AG08396 (cell line): ENCODE data around the gene ERCC3.
A peak's percentile ranks its signal among the peaks of the same experiment; 100 is the strongest.
"Not testable (repeated sequence)": the region's sequence is repeated elsewhere in the genome, so short reads cannot be mapped to it uniquely, and the experiment has no call there.

Experiments
- DNase-seq: peaks from one replicate; pipeline ENCODE4 v3.0.0; 2012; ENCODE audit warnings: low spot score, mixed read lengths

ERCC3 gene

DNA sequence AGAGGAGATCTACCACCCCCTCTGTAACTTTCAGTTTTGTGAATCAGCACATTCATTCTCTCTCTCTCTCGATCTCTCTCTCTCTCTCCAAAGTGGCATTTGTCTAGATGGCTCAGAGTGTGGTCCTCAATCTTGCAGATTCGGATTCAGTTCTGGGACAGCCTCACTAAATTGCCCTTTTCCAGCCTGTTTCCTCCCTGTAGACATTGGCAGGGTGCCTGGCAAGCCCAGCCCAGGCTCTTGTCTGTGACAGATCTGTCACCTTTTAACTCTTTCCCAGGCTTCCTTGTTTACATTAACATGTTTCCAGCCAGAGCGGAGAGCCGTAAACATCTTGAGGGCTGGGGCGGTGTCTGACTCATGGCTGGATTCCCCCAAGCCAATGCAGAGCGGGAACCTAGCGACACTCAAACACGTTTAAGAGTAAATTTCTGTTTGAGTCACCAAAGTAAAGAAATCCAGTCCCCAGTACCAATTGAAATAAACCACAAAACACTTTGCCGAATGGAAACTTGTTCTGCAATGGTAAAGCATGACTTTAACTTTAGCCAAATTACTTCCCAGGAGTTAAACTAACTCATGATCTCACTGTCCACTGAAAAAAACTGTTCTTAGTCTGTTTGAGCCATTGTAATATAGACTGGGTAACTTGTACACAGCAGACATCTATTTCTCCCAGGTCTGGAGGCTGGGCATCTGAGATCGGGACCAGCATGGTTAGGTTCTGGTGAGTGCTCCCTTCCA, 67.3 kb downstream of the ERCC3 start:
- peak; percentile 79 for DNase-seq

DNA sequence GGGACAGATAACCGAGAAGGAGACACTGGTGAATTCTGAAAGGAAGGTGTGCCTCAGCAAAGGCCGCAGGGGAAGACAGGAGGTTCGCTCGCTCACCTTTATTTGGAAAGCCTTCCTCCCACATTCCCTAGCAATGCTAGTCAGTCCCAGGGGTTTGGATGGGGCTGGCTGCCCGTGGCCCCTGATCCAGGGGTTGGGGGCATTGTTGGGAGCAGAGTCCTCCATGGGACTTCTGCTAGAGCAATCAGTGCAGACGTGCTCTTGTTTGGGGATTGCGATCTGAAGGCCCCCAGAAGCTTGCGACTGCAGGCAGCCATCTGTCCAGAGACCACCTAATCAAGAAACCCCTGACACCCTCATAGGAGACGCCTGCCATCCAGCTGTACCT, 67.8 kb downstream of the ERCC3 start:
- no peak for DNase-seq

DNA sequence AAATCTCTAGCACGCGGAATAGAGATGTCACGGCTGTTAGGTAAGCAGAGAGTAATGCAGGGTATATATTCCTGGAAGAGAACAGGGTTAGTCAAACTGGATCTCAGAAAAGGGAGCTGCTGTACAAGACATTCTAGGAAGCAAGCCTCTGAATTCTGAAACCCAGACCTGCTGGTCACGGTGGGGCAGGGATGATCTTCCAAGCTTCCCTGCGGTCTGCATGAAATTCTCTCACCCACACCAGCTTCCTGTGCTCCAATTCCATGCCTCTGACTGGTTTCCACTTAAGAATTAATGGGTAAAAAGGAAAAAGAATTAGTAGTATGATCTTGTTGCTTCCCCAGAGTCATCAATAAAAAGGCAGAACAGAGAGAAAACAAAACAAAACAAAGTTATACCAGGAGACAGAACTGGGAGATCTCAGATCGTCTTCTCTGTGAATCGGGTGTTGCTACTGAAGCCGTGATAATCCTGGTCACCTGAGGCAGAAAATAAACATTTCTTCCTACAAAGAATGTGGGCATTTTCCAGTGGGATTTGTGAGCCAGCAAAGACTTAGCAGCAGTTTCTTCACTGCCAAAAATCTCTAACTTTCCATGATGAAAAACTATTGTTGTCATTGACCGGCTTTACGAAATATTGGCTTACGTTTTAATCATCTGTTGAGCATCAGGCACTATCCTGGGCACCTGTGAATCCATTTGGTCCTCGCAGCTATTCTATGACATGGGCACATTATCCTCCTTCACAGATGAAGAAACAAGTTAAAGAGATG, 68.6 kb downstream of the ERCC3 start:
- peak; percentile 50 for DNase-seq

DNA sequence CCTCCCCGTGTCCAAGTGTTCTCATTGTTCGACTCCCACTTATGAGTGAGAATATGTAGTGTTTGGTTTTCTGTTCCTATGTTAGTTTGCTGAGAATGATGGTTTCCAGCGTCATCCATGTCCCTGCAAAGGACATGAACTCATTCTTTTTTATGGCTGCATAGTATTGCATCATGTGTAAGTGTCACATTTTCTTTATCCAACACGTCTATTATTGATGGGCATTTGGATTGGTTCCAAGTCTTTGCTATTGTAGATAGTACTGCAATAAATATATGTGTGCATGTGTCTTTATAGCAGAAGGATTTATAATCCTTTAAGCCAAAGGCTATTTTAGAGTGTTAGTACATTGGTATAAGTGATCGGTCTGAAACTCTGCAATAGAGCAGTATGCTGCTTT, 69.8 kb downstream of the ERCC3 start:
- DNase-seq = not testable (repeated sequence)

DNA sequence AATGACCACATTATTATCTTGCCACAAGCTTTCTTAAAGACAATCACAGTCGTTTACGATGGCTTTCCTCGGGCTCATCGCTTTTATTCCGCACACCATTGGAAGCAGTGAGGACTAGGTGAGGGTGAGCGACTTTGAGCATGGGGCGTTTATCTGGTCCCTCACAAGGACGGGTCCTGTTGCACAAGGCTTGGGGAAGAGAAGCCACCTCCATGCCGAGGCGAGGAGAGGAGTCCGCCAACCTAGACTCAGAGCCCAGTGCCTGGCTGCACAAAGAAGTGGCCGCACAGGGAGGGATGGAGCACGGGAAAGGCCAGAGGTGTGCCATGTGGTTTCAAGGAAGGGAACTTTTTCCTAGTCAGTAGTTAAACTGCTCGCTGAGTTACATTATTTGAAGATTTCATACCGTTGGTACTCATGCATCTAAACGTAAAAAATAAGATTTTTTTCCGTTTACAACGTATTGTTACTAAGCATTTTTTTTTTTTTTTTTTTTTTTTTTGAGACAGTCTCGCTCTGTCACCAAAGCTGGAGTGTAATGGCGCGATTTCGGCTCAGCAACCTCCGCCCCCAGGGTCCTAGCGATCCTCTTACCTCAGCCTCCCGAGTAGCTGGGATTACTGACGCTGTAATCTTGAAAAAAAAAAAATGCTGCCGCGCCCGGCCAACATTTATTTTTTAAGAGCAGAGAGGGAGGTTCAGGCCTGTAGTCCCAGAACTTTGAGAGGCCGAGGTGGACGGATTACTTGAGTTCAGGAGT, 73.0 kb downstream of the ERCC3 start:
- peak; percentile 12 for DNase-seq

DNA sequence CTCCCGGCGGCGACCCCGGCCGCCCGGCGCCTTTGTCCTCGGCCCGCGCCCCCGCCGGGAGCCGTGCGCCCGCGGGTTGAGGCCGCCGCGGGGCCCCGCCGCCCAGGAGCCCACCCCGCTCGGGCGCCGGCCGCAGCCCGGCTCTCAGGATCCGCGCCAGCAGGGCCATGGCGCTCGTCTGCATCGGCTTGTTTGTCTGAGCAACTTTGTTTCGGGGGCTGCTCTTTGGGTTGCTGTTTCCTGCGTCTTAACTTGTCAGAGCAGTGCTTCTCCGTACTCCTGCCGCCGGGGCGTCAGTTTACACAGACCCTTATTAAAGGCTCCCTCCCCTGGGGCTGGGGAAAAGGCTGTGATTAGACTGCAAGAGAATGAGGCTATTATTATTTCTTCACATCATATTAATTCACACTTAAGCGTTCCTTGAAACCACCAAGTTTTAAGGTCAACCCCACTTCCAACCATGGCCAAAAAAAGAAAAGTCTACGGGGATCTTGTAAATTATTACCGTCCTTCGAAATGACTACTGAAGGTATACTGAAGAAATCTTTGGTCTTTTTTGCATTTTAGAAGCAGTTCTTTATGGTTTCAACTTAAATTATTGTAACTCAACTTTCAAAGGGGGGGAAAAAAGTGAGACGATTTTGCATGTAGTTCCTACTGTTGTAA, 73.7 kb downstream of the ERCC3 start, which contains the start of gene CYP27C1:
CYP27C1 (minus strand) TSS at position 198 of the 666 bp plus-strand sequence; CDS start at position 169, 29 bp downstream.
- DNase-seq = peak; percentile 20

DNA sequence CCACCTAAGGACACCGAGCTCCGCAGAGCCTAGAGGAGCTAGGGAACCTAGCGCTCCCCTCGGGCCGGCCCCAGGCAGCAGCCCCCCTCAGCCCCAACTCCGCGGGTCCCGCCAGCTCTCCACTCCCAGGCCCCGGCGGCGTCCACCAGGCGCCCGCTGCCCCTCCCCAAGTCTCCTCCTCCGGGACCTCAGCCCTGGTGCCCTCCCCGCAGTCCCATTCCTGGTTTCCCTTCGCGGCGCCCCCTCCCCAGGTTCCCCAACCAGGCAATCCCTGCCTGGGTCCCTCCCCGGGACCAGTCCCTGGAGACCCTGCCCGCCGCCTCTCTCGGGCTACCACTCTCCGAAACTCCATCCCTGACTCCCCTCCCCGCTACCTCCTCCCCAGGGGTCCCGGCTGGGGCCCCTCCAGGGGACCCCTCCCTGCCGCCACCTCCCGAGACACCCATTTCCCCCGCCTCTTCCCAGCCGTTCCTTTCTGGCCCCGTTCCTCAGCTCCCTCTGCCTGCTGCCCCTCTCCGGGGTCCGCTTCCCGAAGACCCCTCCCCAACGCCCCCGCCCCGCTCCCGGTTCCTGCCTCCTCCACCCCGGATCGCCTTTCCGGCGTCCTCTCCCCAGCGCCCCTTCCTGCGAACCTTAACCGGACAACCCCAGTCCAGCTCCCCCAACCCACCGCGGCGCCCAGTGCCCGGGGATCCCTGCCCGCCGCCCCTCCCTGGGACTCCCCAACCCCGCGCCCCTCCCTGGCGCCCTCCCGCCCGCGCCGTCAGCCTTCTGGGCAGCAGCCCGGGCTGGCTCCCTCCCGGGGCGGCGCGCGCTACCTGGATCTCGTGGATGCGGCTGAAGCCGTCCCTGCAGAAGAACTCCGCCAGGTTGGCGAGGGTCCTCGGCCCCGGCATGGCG, 74.5 kb downstream of the ERCC3 start:
- DNase-seq = peak; percentile 28

DNA sequence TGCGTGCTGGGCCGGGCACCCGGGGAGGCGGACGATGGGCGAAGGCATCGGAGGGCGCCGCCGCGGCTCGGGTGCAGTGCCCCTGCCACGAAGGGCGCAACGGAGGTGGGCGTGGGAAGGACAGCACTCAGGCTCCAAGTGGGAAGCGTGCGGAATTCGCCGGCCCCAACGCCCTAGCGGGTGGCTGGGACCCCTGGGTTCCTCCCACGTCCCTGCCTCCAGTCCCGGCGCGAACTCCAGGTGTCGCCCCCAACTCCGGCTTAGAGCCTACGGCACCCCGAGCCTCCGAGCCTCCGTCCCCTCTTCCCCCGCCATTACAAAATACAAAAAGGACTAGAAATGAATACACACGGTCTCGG, 75.2 kb downstream of the ERCC3 start:
- peak; percentile 16 for DNase-seq

DNA sequence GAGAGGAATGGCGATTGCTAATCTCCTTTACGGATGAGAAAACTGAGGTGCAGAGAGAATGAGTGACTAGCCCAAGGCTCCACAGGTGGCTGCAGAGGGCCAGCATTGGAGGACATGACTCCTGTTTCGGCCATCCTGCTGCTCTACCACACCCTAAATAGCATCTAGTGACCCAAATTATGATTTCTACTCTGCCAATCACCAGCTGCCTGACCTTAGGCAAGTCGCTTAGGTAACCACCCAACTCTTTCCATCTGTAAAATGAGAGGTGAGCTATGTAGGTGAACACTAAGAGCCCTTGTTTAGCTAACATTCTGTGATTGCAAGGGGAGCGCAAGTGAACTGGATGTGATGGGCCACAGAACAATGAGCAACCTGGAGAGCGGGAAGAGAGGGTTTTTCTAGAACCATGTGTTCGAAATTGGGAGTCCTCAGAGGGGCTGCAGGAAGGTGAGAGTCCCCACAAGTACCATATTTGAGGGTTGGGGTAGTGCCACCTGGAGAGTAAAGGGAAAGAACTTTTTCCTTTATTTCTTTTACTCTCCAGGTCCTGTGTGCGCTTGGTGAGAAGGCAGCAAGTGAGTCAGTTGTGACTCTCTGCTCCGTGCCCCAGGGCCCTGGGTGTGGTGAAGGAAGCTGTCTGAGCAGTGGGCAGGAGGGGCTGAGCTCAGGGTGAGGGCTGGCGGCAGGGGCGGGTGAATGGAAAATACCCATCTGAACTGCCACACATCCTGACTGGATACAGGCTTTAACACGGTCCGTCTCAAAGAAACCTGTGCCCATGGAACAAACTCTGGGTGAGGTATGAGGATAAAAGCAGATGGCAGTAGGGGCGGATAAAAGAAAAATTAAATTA, 76.2 kb downstream of the ERCC3 start:
- DNase-seq = no peak

DNA sequence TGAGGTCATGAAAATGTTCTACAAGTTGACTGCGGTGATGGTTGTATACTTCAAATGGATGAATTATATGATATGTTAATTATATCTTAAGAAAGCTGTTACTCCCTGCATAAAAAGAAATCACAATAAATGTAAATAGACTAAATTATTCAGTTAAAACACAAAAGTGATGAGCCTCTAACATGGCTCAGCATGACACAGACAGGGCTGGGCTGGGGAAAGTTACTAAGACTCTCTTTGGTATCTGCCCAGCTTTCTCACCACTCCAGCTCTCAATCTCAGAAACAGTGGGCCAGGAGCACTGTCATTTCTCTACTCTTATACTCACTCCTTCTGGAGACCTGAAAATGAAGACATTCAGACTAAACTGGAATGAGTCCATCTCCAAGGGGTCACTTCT, 77.4 kb downstream of the ERCC3 start:
- no peak for DNase-seq

DNA sequence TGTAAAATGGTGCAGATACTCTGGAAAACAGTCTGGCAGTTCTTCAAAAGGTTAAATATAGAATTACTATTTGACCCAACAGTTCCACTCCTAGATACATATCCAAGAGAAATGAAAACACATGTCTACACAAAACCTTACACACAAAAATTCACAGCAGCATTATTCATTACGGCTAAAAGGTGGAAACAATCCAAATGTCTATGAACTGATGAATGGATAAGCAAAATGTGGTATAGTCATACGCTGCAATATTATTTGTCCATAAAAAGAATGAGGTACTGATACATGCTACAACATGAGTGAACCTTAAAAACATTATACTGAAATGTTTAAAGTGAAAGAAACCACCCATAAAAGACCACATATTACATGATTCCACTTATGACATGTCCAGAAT, 77.8 kb downstream of the ERCC3 start:
- DNase-seq = no peak

DNA sequence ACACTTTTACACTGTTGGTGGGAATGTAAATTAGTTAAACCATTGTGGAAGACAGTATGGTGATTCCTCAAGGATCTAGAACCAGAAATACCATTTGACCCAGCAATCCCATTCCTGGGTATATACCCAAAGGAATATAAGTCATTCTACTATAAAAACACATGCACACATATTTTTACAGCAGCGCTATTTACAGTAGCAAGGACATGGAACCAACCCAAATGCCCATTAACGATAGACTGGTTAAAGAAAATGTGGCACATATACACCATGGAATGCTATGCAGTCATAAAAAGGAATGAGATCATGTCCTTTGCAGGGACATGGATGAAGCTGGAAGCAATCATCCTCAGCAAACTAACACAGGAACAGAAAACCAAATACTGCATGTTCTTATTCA, 79.7 kb downstream of the ERCC3 start:
- DNase-seq = not testable (repeated sequence)

DNA sequence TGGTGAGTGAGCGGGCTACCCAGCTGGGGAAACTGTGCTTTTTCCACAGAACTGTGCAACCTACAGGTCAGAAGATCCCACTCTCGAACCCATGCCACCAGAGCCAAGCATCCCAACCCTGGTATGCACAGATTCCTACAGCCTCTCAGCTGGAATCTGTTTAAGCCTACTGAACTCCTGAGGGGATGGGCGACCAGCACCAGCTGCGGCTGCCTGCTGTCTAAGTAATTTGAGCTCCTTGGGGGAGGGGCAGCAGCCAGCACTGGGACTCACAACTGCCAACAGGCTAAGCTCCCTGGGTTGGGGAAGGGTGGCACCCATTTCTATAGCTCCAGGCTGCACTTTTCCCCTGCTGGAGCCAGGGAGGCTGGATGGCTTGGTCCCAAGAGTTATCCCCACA, 85.6 kb downstream of the ERCC3 start:
- DNase-seq = no peak
